Aorta (tissue), 5 donors: ENCODE results near the gene RNF121. TPM values are rescaled to one million over a fixed set of nuclear protein-coding genes. Genes with fewer than 3 reads are reported as not detected.
"Not testable (repeated sequence)": the region's sequence is repeated elsewhere in the genome, so short reads cannot be mapped to it uniquely, and the experiment has no call there.

Source experiments
- ATAC-seq: fragments of 200-7000 bp; cut with Tn5 transposase; one replicate; pipeline ENCODE4 v1.9.1; 2022; ENCODE audit warnings: moderate library complexity; ENCODE audit not compliant: low FRiP score
- DNase-seq, 2 donors: peaks; one replicate each; pipeline ENCODE4 v3.0.0-alpha.2; 2020
- H3K27ac ChIP-seq, 2 donors: one replicate each; pipeline ENCODE4 v1.5.1; 2013; ENCODE audit warnings: low read length in 2 of 2, mild to moderate bottlenecking in 2 of 2, moderate library complexity in 2 of 2, control low read depth in 1 of 2, inconsistent platforms in 1 of 2, low read depth in 1 of 2
- H3K27me3 ChIP-seq, 2 donors: one replicate each; pipeline ENCODE4 v1.6.1; 2013; ENCODE audit warnings: control low read depth in 1 of 2, low read length in 1 of 2, mild to moderate bottlenecking in 1 of 2, moderate library complexity in 1 of 2; ENCODE audit not compliant: insufficient read depth in 2 of 2, control insufficient read depth in 1 of 2
- H3K36me3 ChIP-seq, 2 donors: one replicate each; pipeline ENCODE4 v1.6.1; 2013; ENCODE audit warnings: control low read depth in 1 of 2, low read length in 1 of 2, mild to moderate bottlenecking in 1 of 2; ENCODE audit not compliant: insufficient read depth in 2 of 2, control insufficient read depth in 1 of 2
- H3K4me1 ChIP-seq, 2 donors: one replicate each; pipeline ENCODE4 v1.6.1; 2013; ENCODE audit warnings: low read length in 2 of 2, control low read depth in 1 of 2, mild to moderate bottlenecking in 1 of 2, moderate library complexity in 1 of 2; ENCODE audit not compliant: insufficient read depth in 2 of 2, control insufficient read depth in 1 of 2
- H3K4me3 ChIP-seq, 2 donors: one replicate each; pipeline ENCODE4 v1.5.1; 2013; ENCODE audit warnings: low read length in 2 of 2, control low read depth in 1 of 2, mild to moderate bottlenecking in 1 of 2
- H3K9me3 ChIP-seq: one replicate; pipeline ENCODE4 v1.6.1; 2013; ENCODE audit warnings: mild to moderate bottlenecking, low read length; ENCODE audit not compliant: control insufficient read depth
- WGBS, 2 donors: extraction: QIAGEN DNeasy Blood & Tissue Kit; methylation state at CpG; one replicate each; pipeline ENCODE4 v1.1.7; 2013; 5-methylcytosine and 5-hydroxymethylcytosine counted together
- intact Hi-C, 2 donors: fragments of 100-400 bp; cut with DNase I; formaldehyde crosslinking; loops; one replicate each; pipeline versions ENCODE4 v1.14.2 to v1.15.0; 2022
- long read RNA-seq, 2 donors: library from polyadenylated mRNA; unstranded; transcript quantifications; one replicate each; pipeline ENCODE4 v2.0.0, GENCODE V29; 2020 to 2021
- polyA plus RNA-seq, 2 donors: library from polyadenylated mRNA; stranded (reverse); fragments of 200-250 nt; gene quantifications; one replicate each; pipeline ENCODE4 v1.2.3, GENCODE V29; 2013
- total RNA-seq, 2 donors: library from RNA; stranded (reverse); fragmentation: NEBNext Ultra II Directional; extraction: Animal tissue kit (Norgen Biotek cat#: 25700); gene quantifications; one replicate each; pipeline ENCODE4 v1.2.1, GENCODE V29; 2021
- donor health status: healthy with polysubstance abuse.
- donor health status: Bipolar disorder and iron deficiency.
- donor health status: DM: no; HTN: no; CAD: no.
- donor health status: DM: no; HTN: no; CAD: no.
- donor health status: DM: yes; HTN: yes; CAD: no.

The RNF121 gene
- total RNA-seq (10 to 100 TPM; 38.3 to 38.6 TPM), polyA plus RNA-seq (10 to 100 TPM; 20.8 to 22.8 TPM)
- long read RNA-seq, donor 1, transcript RNF121-201 (9 exons, 2,625 nt) = major isoform, 15 of 40 reads
- long read RNA-seq, donor 1, transcript RNF121-211 (8 exons, 2,202 nt) = minor isoform, 5 of 40 reads
- long read RNA-seq, donor 1, partial matches to known transcripts = 8 of 40 reads
- long read RNA-seq, donor 1, other reads (novel, unspliced or antisense) = 11 of 40 reads
- long read RNA-seq, donor 2, partial matches to known transcripts = 6 of 17 reads
- long read RNA-seq, donor 2, other reads (novel, unspliced or antisense) = 6 of 17 reads

GRCh38 chr11:71928737-71929443 is at the start of gene RNF121:
Gene RNF121, plus strand, starts transcription at chr11:71929046. Its CDS starts 16 bp downstream, at chr11:71929062.
- Histone ChIP-seq H3K4me3 (peak within 1 kb of the TSS; percentile 70 to 88), H3K36me3 (no peaks in the 10 kb centered on the region), H3K27ac (peak within 1 kb of the TSS in 1 of 2 donors; percentile 14), H3K4me1 (peaks cover 1 to 7% of the 10 kb centered on the region in 2 donors), H3K9me3 (no peaks in the 10 kb centered on the region), H3K27me3 (no peaks in the 10 kb centered on the region)
- DNase-seq (peak; percentile 99), ATAC-seq (peak; percentile 99)
- 0% methylated on average over 32 of the region's 32 CpGs for WGBS, 2 donors
- intact Hi-C loops = loop anchor here in 1 of 2 donors (2.0 kb wide), 1 partner anchor 184 kb away; the partner anchor contains the start of gene ANAPC15

GRCh38 chr11:71885806-71886205 is 43.0 kb upstream of the RNF121 start:
- H3K27me3 ChIP-seq, H3K4me1 ChIP-seq, intact Hi-C loops, H3K27ac ChIP-seq, H3K36me3 ChIP-seq, ATAC-seq, DNase-seq, H3K4me3 ChIP-seq, H3K9me3 ChIP-seq: not testable (repeated sequence)
- 96% methylated on average over 12 of the region's 12 CpGs for WGBS, 2 donors

- H3K4me1 ChIP-seq, H3K4me3 ChIP-seq, ATAC-seq, H3K36me3 ChIP-seq, intact Hi-C loops, H3K9me3 ChIP-seq, H3K27me3 ChIP-seq, DNase-seq, H3K27ac ChIP-seq: not testable (repeated sequence)
- 83 to 93% methylated on average over 14 of the region's 14 CpGs for WGBS, 2 donors
Measured at GRCh38 chr11:71888335-71889010, 40.4 kb upstream of the RNF121 start.

DNA sequence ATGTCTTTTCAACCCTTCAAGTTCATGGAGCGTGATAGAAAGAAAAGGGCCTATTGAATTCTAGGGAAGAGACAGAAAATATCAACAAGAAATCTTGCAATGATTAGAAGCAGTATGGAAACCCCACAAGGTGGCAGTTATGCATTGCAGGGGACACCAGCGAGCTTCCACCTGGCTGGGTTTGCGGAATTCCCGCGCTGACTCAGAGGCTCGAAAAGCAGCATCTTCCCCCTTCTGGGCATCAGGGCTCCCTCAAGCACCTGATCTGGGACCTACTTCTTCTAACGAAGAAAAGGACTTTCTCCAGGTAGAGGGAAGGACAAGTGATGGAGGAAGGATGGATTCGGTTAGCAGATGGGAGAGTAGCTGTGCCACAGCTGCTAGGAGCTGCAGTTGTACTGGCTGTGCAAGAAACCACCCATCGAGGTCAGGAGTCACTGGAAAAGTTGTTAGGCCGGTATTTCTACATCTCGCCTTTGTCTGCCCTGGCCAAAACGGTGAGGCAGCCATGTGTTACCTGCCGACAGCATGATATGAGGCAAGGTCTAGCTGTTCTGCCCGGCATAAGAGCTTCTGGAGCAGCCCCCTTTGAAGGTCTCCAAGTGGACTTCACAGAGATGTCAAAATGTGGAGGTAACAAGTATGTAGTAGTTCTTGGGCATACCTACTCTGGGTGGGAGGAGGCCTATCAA is 39.5 kb upstream of the RNF121 start:
- ATAC-seq, H3K9me3 ChIP-seq, DNase-seq, H3K4me3 ChIP-seq, H3K4me1 ChIP-seq, H3K27me3 ChIP-seq, intact Hi-C loops, H3K27ac ChIP-seq, H3K36me3 ChIP-seq: not testable (repeated sequence)
- 93 to 95% methylated on average over 14 of the region's 14 CpGs for WGBS, 2 donors

GRCh38 chr11:71895961-71896360 is 32.9 kb upstream of the RNF121 start:
- 96 to 97% methylated on average over 12 of the region's 12 CpGs for whole genome bisulfite sequencing, 2 donors
- intact Hi-C loops = no loop called here
- DNase-seq (no peak), ATAC-seq (no peak)
- Histone ChIP-seq H3K9me3 (peaks cover 1% of the 10 kb centered on the region), H3K4me1 (no peaks in the 10 kb centered on the region), H3K36me3 (no peaks in the 10 kb centered on the region), H3K27ac (no peak overlapping the region), H3K27me3 (no peaks in the 10 kb centered on the region), H3K4me3 (no peak overlapping the region)

DNA sequence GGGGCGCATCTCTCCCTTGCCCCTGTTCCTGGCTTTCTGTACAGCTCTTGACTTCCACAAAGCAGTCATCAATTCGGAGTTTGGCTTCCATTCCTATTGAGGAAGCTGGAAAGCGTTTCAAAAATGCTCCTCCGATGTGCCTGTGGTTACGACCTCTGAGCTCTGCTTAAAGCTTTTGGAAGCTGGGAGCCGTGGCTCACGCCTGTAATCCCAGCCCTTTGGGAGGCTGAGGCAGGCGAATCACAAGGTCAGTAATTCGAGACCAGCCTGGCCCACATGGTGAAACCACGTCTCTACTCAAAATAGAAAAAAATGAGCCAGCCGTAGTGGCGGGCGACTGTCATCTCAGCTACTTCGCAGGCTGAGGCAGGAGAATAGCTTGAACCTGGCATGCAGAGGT is 27.7 kb upstream of the RNF121 start:
- DNase-seq, H3K27ac ChIP-seq, H3K4me1 ChIP-seq, intact Hi-C loops, ATAC-seq, H3K27me3 ChIP-seq, H3K9me3 ChIP-seq, H3K4me3 ChIP-seq, H3K36me3 ChIP-seq: not testable (repeated sequence)
- WGBS, 2 donors = 63 to 68% methylated on average over 14 of the region's 14 CpGs

DNA sequence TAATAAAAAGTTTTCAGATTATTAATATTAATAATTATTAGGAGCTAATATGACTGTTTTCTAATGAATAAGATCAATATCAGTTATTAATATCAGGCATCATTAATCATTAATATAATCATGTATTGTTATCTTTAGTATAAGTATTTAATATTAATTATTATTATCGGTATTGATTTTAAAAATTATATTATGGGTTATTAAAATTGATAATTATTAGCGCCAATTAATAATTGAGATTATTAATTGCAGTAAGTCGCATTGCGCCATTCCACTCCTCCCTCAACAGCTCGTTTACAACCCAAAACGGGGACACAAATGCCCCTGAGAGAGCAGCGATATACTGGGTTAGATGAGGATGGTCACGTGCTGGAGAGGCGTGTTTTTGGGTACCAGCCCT is 20.6 kb upstream of the RNF121 start:
- no peak for DNase-seq
- no peaks in the 10 kb centered on the region for H3K36me3 ChIP-seq
- H3K9me3 ChIP-seq = no peaks in the 10 kb centered on the region
- 84% methylated on average over 9 of the region's 9 CpGs for WGBS, 2 donors
- H3K27me3 ChIP-seq = no peaks in the 10 kb centered on the region
- no peak overlapping the region for H3K27ac ChIP-seq
- no peak overlapping the region for H3K4me3 ChIP-seq
- ATAC-seq = no peak
- H3K4me1 ChIP-seq = no peaks in the 10 kb centered on the region
- intact Hi-C loops = no loop called here

DNA sequence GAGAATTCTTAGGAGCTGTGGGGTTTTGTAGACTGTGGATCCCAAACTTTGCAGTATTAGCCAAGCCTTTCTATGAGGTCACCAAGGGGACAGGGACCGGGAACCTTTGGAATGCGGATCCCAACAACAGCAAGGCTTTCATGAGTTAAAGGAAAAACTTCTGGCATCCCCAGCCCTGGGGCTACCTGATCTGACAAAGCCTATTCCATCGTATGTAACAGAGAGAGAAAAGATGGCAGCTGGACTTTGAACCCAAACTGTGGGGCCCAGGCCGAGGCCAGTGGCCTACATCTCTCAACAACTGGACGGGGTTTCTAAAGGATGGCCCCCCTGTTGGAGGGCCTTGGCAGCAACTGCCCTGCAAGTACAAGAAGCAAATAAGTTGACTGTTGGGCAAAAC is 18.1 kb upstream of the RNF121 start:
- H3K27me3 ChIP-seq, H3K4me3 ChIP-seq, H3K4me1 ChIP-seq, ATAC-seq, H3K27ac ChIP-seq, H3K36me3 ChIP-seq, DNase-seq, intact Hi-C loops, H3K9me3 ChIP-seq: not testable (repeated sequence)
- 83 to 92% methylated on average over 5 of the region's 5 CpGs for WGBS, 2 donors
